GM19395 (cell line): ENCODE measurements around the gene PJA1.

Experiments
- ATAC-seq: cut with Tn5 transposase; IDR thresholded peaks from one replicate; pipeline ENCODE4 v1.9.1; 2021; ENCODE audit warnings: mild to moderate bottlenecking, moderate library complexity; ENCODE audit not compliant: unreplicated experiment

PJA1 gene

GRCh38 chrX:69143530-69143929, 21.7 kb downstream of the PJA1 start:
- ATAC-seq = no peak

- no peak for ATAC-seq
These were observed 22.3 kb downstream of the PJA1 start for GRCh38 chrX:69142788-69143469.

GRCh38 chrX:69140837-69141236, 24.4 kb downstream of the PJA1 start:
- ATAC-seq = no peak

GRCh38 chrX:69139516-69139915, 25.7 kb downstream of the PJA1 start:
- no peak for ATAC-seq

- ATAC-seq = no peak
These were observed 26.7 kb downstream of the PJA1 start for GRCh38 chrX:69138512-69138911.

- ATAC-seq = no peak
These were observed 27.2 kb downstream of the PJA1 start for GRCh38 chrX:69138118-69138390.

- ATAC-seq = no peak
These were observed 27.7 kb downstream of the PJA1 start for GRCh38 chrX:69137371-69138117.

GRCh38 chrX:69136546-69137331, 28.5 kb downstream of the PJA1 start:
- ATAC-seq = no peak

GRCh38 chrX:69133921-69134542, 31.2 kb downstream of the PJA1 start:
- no peak for ATAC-seq

- ATAC-seq = no peak
These were observed 33.4 kb downstream of the PJA1 start for GRCh38 chrX:69131886-69132285.

- ATAC-seq = no peak
These were observed 34.8 kb downstream of the PJA1 start for GRCh38 chrX:69130439-69130838.

GRCh38 chrX:69128588-69128987, 36.7 kb downstream of the PJA1 start:
- no peak for ATAC-seq

- ATAC-seq = no peak
These were observed 37.8 kb downstream of the PJA1 start for GRCh38 chrX:69127466-69127865.

GRCh38 chrX:69126642-69127041, 38.6 kb downstream of the PJA1 start:
- no peak for ATAC-seq

GRCh38 chrX:69125094-69125493, 40.2 kb downstream of the PJA1 start:
- no peak for ATAC-seq

GRCh38 chrX:69124108-69124507, 41.1 kb downstream of the PJA1 start:
- no peak for ATAC-seq

GRCh38 chrX:69123481-69123880, 41.8 kb downstream of the PJA1 start:
- no peak for ATAC-seq

GRCh38 chrX:69121321-69122000, 43.8 kb downstream of the PJA1 start:
- no peak for ATAC-seq

GRCh38 chrX:69120476-69120875, 44.8 kb downstream of the PJA1 start:
- no peak for ATAC-seq

- ATAC-seq = no peak
These were observed 46.1 kb downstream of the PJA1 start for GRCh38 chrX:69119122-69119521.
